Hematopoietic multipotent progenitor cell treated with erythropoietin and hydrocortisone succinate and interleukin-3 and kit ligand, for 17 days (in vitro differentiated cells): ENCODE data around the gene DUS4L.

Experiments
- DNase-seq: peaks from one replicate; pipeline ENCODE4 v3.0.0-alpha.2; 2015; ENCODE audit warnings: low spot score

DUS4L gene

GRCh38 chr7:107580716-107581383, 17.1 kb downstream of the DUS4L start:
- peak; percentile 34 for DNase-seq

GRCh38 chr7:107581387-107582013, 17.7 kb downstream of the DUS4L start:
- peak; percentile 37 for DNase-seq

GRCh38 chr7:107582875-107583274, 19.1 kb downstream of the DUS4L start:
- peak; percentile 37 for DNase-seq

GRCh38 chr7:107584716-107585115, 20.9 kb downstream of the DUS4L start:
- DNase-seq, result no peak

- DNase-seq, result no peak
Measured at GRCh38 chr7:107588529-107589130, 24.9 kb downstream of the DUS4L start.

GRCh38 chr7:107591421-107591820, 27.6 kb downstream of the DUS4L start:
- no peak for DNase-seq

- DNase-seq, result no peak
Measured at GRCh38 chr7:107592361-107593024, 28.7 kb downstream of the DUS4L start.

GRCh38 chr7:107593025-107593410, 29.2 kb downstream of the DUS4L start:
- no peak for DNase-seq

GRCh38 chr7:107594961-107595737, 31.4 kb downstream of the DUS4L start:
- no peak for DNase-seq

- DNase-seq, result no peak
Measured at GRCh38 chr7:107596881-107597581, 33.3 kb downstream of the DUS4L start.

GRCh38 chr7:107597582-107597916, 33.8 kb downstream of the DUS4L start:
- DNase-seq, result no peak

GRCh38 chr7:107597953-107598352, 34.2 kb downstream of the DUS4L start:
- no peak for DNase-seq

GRCh38 chr7:107599262-107599661, 35.5 kb downstream of the DUS4L start:
- DNase-seq, result no peak

- DNase-seq, result no peak
Measured at GRCh38 chr7:107600816-107601215, 37.0 kb downstream of the DUS4L start.

GRCh38 chr7:107605218-107605815, 41.5 kb downstream of the DUS4L start:
- DNase-seq, result no peak

- DNase-seq, result no peak
Measured at GRCh38 chr7:107606303-107606702, 42.5 kb downstream of the DUS4L start.

GRCh38 chr7:107609811-107610261, 46.1 kb downstream of the DUS4L start:
- no peak for DNase-seq

GRCh38 chr7:107610323-107610722, 46.6 kb downstream of the DUS4L start:
- DNase-seq, result no peak

GRCh38 chr7:107613439-107613838, 49.7 kb downstream of the DUS4L start:
- no peak for DNase-seq

- DNase-seq, result no peak
Measured at GRCh38 chr7:107613948-107614347, 50.2 kb downstream of the DUS4L start.

GRCh38 chr7:107614425-107614824, 50.7 kb downstream of the DUS4L start:
- no peak for DNase-seq
